Neural crest cell (in vitro differentiated cells): Measurements from ENCODE around the gene INA. TPM values are rescaled to one million over a fixed set of nuclear protein-coding genes. Genes with fewer than 3 reads are reported as not detected.
A peak's percentile ranks its signal among the peaks of the same experiment; 100 is the strongest.

Experiments
- DNase-seq: peaks from one replicate; pipeline ENCODE4 v3.0.0; 2021; ENCODE audit warnings: low read depth, mixed read lengths, low spot score
- H3K27ac Mint-ChIP-seq: one replicate; pipeline ENCODE4 v1.8.0; 2021; ENCODE audit warnings: mild to moderate bottlenecking, mixed read lengths; ENCODE audit not compliant: unreplicated experiment
- H3K27me3 Mint-ChIP-seq: 2 replicates; pipeline ENCODE4 v1.8.0; 2021; ENCODE audit warnings: low read depth, mild to moderate bottlenecking, mixed read lengths
- H3K36me3 Mint-ChIP-seq: 2 replicates; pipeline ENCODE4 v1.8.0; 2021; ENCODE audit warnings: low read depth, mild to moderate bottlenecking, mixed read lengths
- H3K4me1 Mint-ChIP-seq: 2 replicates; pipeline ENCODE4 v1.8.0; 2021; ENCODE audit warnings: mixed read lengths
- H3K4me3 Mint-ChIP-seq: one replicate; pipeline ENCODE4 v1.8.0; 2021; ENCODE audit warnings: mild to moderate bottlenecking, mixed read lengths
- H3K9me3 Mint-ChIP-seq: 2 replicates; pipeline ENCODE4 v1.8.0; 2021; ENCODE audit warnings: mixed read lengths
- long read RNA-seq: library from polyadenylated mRNA; unstranded; transcript quantifications from one replicate; pipeline ENCODE4 v2.0.0, GENCODE V29; 2020
- total RNA-seq: library from RNA; stranded (reverse); gene quantifications from 2 replicates; pipeline ENCODE4 v1.2.1, GENCODE V29; 2021
- TF ChIP-seq, protein P1 (sequence below): fragments of 200-600 bp; sonication (generic); conservative IDR thresholded peaks from 2 replicates; pipeline ENCODE4 v1.5.0; 2021; ENCODE audit warnings: antibody characterized with exemption, mild to moderate bottlenecking

Gene INA
- 36.4 and 39.7 TPM in 2 replicates for total RNA-seq
- long read RNA-seq, partial matches to known transcripts = 2 of 3 reads
- long read RNA-seq, other reads (novel, unspliced or antisense) = 0 of 3 reads

DNA sequence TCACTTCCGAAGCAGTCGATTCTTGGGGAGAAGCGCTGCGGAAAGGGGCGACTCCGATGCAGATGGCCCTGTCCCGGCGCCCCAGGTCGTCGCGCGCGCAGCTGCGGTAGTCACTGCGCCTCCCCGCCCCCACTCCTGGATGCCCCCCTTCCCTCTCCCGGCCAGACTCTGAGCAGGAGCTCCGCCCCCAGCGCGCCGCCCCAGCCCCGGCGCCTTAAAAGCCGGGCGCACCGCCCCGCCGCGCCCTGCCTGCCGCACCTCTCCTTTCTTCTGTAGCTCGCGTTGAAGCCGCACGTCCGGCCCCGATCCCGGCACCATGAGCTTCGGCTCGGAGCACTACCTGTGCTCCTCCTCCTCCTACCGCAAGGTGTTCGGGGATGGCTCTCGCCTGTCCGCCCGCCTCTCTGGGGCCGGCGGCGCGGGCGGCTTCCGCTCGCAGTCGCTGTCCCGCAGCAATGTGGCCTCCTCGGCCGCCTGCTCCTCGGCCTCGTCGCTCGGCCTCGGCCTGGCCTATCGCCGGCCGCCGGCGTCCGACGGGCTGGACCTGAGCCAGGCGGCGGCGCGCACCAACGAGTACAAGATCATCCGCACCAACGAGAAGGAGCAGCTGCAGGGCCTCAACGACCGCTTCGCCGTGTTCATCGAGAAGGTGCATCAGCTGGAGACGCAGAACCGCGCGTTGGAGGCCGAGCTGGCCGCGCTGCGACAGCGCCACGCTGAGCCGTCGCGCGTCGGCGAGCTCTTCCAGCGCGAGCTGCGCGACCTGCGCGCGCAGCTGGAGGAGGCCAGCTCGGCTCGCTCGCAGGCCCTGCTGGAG is at the start of gene INA:
Gene INA (plus strand): TSS at position 243 of the 817 bp plus-strand sequence. CDS start 74 bp downstream, at position 317.
- peaks cover 21% of the 10 kb centered on the region for H3K4me1 Mint-ChIP-seq
- H3K27ac Mint-ChIP-seq = no peak within 1 kb of the TSS
- no peaks in the 10 kb centered on the region for H3K9me3 Mint-ChIP-seq
- TF ChIP-seq, protein P1, sequence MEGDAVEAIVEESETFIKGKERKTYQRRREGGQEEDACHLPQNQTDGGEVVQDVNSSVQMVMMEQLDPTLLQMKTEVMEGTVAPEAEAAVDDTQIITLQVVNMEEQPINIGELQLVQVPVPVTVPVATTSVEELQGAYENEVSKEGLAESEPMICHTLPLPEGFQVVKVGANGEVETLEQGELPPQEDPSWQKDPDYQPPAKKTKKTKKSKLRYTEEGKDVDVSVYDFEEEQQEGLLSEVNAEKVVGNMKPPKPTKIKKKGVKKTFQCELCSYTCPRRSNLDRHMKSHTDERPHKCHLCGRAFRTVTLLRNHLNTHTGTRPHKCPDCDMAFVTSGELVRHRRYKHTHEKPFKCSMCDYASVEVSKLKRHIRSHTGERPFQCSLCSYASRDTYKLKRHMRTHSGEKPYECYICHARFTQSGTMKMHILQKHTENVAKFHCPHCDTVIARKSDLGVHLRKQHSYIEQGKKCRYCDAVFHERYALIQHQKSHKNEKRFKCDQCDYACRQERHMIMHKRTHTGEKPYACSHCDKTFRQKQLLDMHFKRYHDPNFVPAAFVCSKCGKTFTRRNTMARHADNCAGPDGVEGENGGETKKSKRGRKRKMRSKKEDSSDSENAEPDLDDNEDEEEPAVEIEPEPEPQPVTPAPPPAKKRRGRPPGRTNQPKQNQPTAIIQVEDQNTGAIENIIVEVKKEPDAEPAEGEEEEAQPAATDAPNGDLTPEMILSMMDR = no peak
- peaks cover 76% of the 10 kb centered on the region for H3K27me3 Mint-ChIP-seq
- H3K4me3 Mint-ChIP-seq = peak within 1 kb of the TSS; percentile 79
- peaks cover 7% of the 10 kb centered on the region for H3K36me3 Mint-ChIP-seq
- peak; percentile 36 for DNase-seq

DNA sequence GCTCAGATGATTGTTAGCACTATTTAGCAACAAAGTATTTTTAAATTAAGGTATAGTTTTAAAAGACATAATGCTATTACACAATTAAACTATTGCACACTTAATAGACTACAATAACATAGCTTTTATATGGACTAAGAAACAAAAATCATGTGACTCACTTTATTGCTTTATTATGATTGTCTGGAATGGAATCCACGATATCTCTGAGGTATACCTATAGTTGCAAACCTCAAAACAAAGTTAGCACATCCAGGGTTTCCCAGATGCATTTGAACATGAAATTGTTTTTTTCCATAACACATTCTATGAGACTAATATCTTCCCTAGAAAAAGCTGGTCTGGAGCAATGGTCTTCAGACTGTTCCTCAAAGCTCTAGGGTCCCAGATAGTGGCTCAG is 49.5 kb upstream of the INA start:
- Mint-ChIP-seq H3K4me3 (no peak overlapping the region), H3K36me3 (peaks cover 8% of the 10 kb centered on the region), H3K27me3 (no peaks in the 10 kb centered on the region), H3K4me1 (peaks cover 10% of the 10 kb centered on the region), H3K27ac (no peak overlapping the region), H3K9me3 (peaks cover 10% of the 10 kb centered on the region)
- TF ChIP-seq, protein P1 = no peak
- DNase-seq = no peak

DNA sequence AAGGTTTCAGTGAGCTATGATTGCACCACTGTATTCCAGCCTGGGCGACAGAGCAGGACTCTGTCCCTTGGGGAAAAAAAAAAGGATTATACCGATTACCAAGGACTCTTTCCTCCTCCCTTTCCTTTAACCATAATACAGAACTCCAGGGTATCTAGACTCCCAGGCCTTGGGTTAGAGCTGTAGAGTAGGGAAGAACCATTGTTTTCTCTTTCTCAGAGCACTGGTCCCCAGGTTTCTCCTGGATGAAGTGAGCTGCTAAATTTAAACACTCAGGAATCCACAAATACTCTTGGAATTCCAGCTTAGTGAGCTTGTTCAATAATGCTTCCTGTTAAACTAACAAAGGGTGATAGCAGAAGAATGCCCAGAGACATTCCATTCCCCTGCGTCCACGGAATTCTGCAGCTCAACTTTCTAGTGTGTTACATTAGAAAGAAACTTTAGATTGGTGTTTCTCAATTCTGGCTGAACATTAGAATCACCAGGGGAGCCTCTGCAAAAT is 45.8 kb upstream of the INA start:
- no peaks in the 10 kb centered on the region for H3K9me3 Mint-ChIP-seq
- H3K4me3 Mint-ChIP-seq = no peak overlapping the region
- DNase-seq = no peak
- TF ChIP-seq, protein P1 = no peak
- peak overlapping the region; percentile 78 for H3K27ac Mint-ChIP-seq
- H3K4me1 Mint-ChIP-seq = peaks cover 10% of the 10 kb centered on the region
- H3K36me3 Mint-ChIP-seq = no peaks in the 10 kb centered on the region
- H3K27me3 Mint-ChIP-seq = no peaks in the 10 kb centered on the region

DNA sequence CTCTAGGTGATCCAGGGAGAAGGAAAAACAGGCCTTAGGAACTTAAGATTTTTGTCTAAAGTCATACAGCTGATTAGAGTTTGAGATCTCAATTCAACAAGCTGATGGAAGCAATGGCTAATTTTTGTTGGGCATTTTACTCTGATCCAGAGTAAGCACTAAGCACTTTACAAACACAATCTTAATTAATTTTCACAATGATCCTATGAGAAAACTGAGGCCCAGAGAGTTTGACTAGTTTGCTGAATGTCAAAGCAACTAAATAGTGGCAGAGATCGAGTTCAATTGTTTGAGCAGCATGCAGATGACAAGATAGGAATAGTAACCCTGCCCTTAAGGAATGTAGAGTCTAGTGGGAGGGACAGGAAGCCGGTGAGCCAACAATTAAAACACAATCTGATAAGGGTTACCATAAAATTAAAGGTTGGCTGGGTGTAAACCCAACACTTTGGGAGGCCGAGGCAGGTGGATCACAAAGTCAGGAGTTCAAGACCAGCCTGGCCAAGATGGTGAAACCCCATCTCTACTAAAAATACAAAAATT is 44.7 kb upstream of the INA start:
- DNase-seq = no peak
- H3K27me3 Mint-ChIP-seq = no peaks in the 10 kb centered on the region

DNA sequence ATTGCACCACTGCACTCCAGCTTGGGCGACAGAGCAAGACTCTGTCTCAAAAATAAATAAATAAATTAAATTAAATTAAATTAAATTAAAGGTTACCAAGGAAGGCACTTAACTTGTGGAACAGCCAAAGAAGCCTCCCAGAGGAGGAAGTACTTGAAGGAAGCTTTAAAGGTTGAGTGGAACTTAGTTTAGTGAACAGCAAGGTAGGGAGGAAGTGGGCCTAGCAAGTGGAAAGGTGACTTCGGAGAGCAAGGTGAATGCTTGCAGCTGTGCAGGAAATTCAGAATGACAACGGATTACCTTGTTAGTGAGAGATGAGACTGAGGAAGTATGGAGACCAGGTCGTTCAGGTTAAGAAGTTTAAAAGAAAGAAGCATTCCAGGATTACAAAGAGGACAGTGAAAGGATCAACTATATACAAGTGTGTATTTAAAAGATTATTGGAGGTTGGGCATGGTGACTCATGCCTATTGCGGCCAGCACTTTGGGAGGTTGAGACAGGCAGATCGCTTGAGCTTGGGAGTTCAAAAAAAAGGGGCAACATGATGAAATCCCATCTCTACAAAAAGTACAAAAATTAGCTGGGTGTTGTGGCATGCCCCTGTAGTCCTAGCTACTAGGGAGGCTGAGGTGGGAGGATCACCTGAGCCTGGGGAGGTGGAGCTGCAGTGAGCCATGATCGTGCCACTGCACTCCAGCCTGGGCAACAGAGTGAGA is 44.0 kb upstream of the INA start:
- no peaks in the 10 kb centered on the region for H3K27me3 Mint-ChIP-seq
- peaks cover 10% of the 10 kb centered on the region for H3K4me1 Mint-ChIP-seq
- TF ChIP-seq, protein P1 = no peak
- no peaks in the 10 kb centered on the region for H3K36me3 Mint-ChIP-seq
- no peaks in the 10 kb centered on the region for H3K9me3 Mint-ChIP-seq
- no peak overlapping the region for H3K4me3 Mint-ChIP-seq
- DNase-seq = no peak
- peak overlapping the region; percentile 15 for H3K27ac Mint-ChIP-seq

More for the DNA sequence above, 44.7 kb upstream of the INA start:
- Mint-ChIP-seq H3K4me3 (no peak overlapping the region), H3K27ac (no peak overlapping the region), H3K9me3 (no peaks in the 10 kb centered on the region), H3K4me1 (peaks cover 10% of the 10 kb centered on the region), H3K36me3 (no peaks in the 10 kb centered on the region)
- TF ChIP-seq, protein P1 = no peak
